K562 (cell line): ENCODE data around the gene LAMB3. TPM values are rescaled to one million over a fixed set of nuclear protein-coding genes. Genes with fewer than 3 reads are reported as not detected.

Source experiments
- ATAC-seq: fragments of 200-7000 bp; cut with Tn5 transposase; 3 replicates; pipeline ENCODE4 v1.9.1; 2020; ENCODE audit warnings: moderate library complexity
- BruUV-seq: library from RNA; stranded (reverse); fragments of 400-500 nt; replicated peaks from 2 replicates; lab custom pipeline; 2021; lab: Mats Ljungman, UMichigan
- CTCF ChIA-PET: fragments of 300-600 bp; formaldehyde crosslinking; extraction: SDS; loops from one replicate; lab custom pipeline; 2021; ENCODE audit warnings: low intra/inter-chr PET ratio; lab: Yijun Ruan, JAX
- POLR2A ChIA-PET: fragments of 300-600, 350-650 bp; sonication (Branson Sonifier 250); formaldehyde crosslinking; extraction: SDS; loops from one replicate; lab custom pipeline; 2021; ENCODE audit warnings: antibody characterized with exemption, inconsistent platforms; lab: Yijun Ruan, JAX
- DNase-seq, 4 experiments: peaks; one replicate each; pipeline versions ENCODE4 v3.0.0 to v3.0.0-alpha.2; 2011 to 2018; ENCODE audit warnings: low spot score in 3 of 4, mixed read lengths in 3 of 4; ENCODE audit errors: extremely low read depth in 1 of 4
- FAIRE-seq: peaks from 2 replicates; lab custom pipeline; 2011; peaks lifted over from hg19 to GRCh38; lab: Jason Lieb, UNC
- H2AFZ ChIP-seq: 2 replicates; pipeline ENCODE4 v1.6.0; 2011; ENCODE audit warnings: low read depth, low read length, control low read depth, inconsistent platforms
- H3K27ac ChIP-seq: fragments of 200-600 bp; 3 replicates; pipeline ENCODE4 v1.8.0; 2011; ENCODE audit warnings: low read depth, mild to moderate bottlenecking, control low read depth, inconsistent platforms, low read length, moderate library complexity, mixed read lengths; ENCODE audit errors: extremely low read depth
- H3K27me3 ChIP-seq, 2 experiments: fragments of 300-600 bp in 1 of 2; 2 replicates in 1 of 2; 3 replicates in 1 of 2; pipeline versions ENCODE4 v1.6.0 to v1.8.0; 2011; ENCODE audit warnings: inconsistent platforms in 2 of 2, low read length in 2 of 2, mild to moderate bottlenecking in 1 of 2, mixed read lengths in 1 of 2, moderate library complexity in 1 of 2; ENCODE audit not compliant: control insufficient read depth in 2 of 2, insufficient read depth in 2 of 2
- H3K36me3 ChIP-seq: fragments of 300-600 bp; 3 replicates; pipeline ENCODE4 v1.8.0; 2011; ENCODE audit warnings: mild to moderate bottlenecking, low read length, inconsistent platforms; ENCODE audit not compliant: control insufficient read depth, insufficient read depth
- H3K4me1 ChIP-seq, 2 experiments: fragments of 200-600 bp in 1 of 2; replicated peaks in 1 of 2; 2 replicates in 1 of 2; 3 replicates in 1 of 2; pipeline versions ENCODE4 v1.5.1 to v1.8.0; 2011; ENCODE audit warnings: inconsistent platforms in 2 of 2, low read length in 2 of 2, mild to moderate bottlenecking in 1 of 2, mixed read lengths in 1 of 2, moderate library complexity in 1 of 2; ENCODE audit not compliant: control insufficient read depth in 2 of 2, insufficient read depth in 2 of 2
- H3K4me2 ChIP-seq: 2 replicates; pipeline ENCODE4 v1.6.1; 2011; ENCODE audit warnings: low read length, control low read depth, inconsistent platforms, mixed read lengths; ENCODE audit not compliant: insufficient read depth
- H3K4me3 ChIP-seq: fragments of 200-600 bp; sonication (generic), shearing (Covaris generic); 2 replicates; pipeline ENCODE4 v1.5.1; 2016; ENCODE audit warnings: control low read depth, inconsistent platforms
- H3K79me2 ChIP-seq: fragments of 200-600 bp; 3 replicates; pipeline ENCODE4 v1.8.0; 2011; ENCODE audit warnings: low read length, inconsistent platforms; ENCODE audit not compliant: control insufficient read depth, insufficient read depth
- H3K9ac ChIP-seq, 2 experiments: 2 replicates each; pipeline versions ENCODE4 v1.6.0 to v1.6.1; 2011; ENCODE audit warnings: low read depth in 2 of 2, low read length in 2 of 2, control low read depth in 1 of 2, inconsistent platforms in 1 of 2, mild to moderate bottlenecking in 1 of 2, mixed read lengths in 1 of 2; ENCODE audit not compliant: insufficient read depth in 1 of 2
- H3K9me1 ChIP-seq: one replicate; pipeline ENCODE4 v1.6.0; 2011; ENCODE audit warnings: inconsistent platforms, mild to moderate bottlenecking, low read length, moderate library complexity; ENCODE audit not compliant: control insufficient read depth, insufficient read depth
- H3K9me3 ChIP-seq: replicated peaks from 2 replicates; pipeline ENCODE4 v1.5.1; 2011; ENCODE audit warnings: low read depth, low read length, inconsistent platforms; ENCODE audit not compliant: control insufficient read depth, insufficient read depth
- H4K20me1 ChIP-seq: replicated peaks from 2 replicates; pipeline ENCODE4 v1.6.1; 2011; ENCODE audit warnings: low read length, inconsistent platforms, mixed read lengths; ENCODE audit not compliant: control insufficient read depth, insufficient read depth
- DNMT1 ChIP-seq: fragments of 450-650 bp; IDR thresholded peaks from 2 replicates; pipeline ENCODE4 v1.6.1; 2016; ENCODE audit warnings: antibody characterized with exemption, mild to moderate bottlenecking
- RBM25 ChIP-seq: fragments of 200-400 bp; formaldehyde crosslinking; IDR thresholded peaks from 2 replicates; pipeline ENCODE4 v1.6.1; 2018; ENCODE audit warnings: low read length, low read depth, moderate library complexity; ENCODE audit not compliant: severe bottlenecking
- SMARCA5 ChIP-seq: fragments of 450-650 bp; IDR thresholded peaks from 2 replicates; pipeline ENCODE4 v1.6.1; 2016
- SMARCB1 ChIP-seq: IDR thresholded peaks from 2 replicates; pipeline ENCODE4 v1.6.1; 2011; ENCODE audit warnings: improper control_type of control experiment, low read depth; ENCODE audit not compliant: insufficient read length
- YY1 ChIP-seq, 3 experiments: IDR thresholded peaks; 2 replicates each; pipeline ENCODE4 v1.6.1; 2011; ENCODE audit warnings: low read length in 2 of 3, mild to moderate bottlenecking in 2 of 3, moderate library complexity in 2 of 3, borderline replicate concordance in 1 of 3, control low read depth in 1 of 3, low read depth in 1 of 3; ENCODE audit not compliant: insufficient read depth in 3 of 3, insufficient replicate concordance in 2 of 3, control insufficient read depth in 1 of 3, insufficient read length in 1 of 3; ENCODE audit errors: extremely low read depth in 1 of 3
- ZNF146 ChIP-seq: IDR thresholded peaks from one replicate; pipeline ENCODE4 v1.6.1; 2018; ENCODE audit warnings: missing compliant biosample characterization; ENCODE audit not compliant: unreplicated experiment
- ZNF830 ChIP-seq: fragments of 250-450 bp; sonication (Bioruptor Pico); IDR thresholded peaks from 2 replicates; pipeline ENCODE4 v1.5.0; 2021; ENCODE audit warnings: mild to moderate bottlenecking
- WGBS: fragments of 100-300 bp; shearing (Covaris generic); methylation state at CpG from one replicate; pipeline ENCODE4 v1.1.6; 2016; ENCODE audit warnings: low coverage, mixed read lengths; ENCODE audit not compliant: insufficient coverage; ENCODE audit errors: missing lambda C conversion rate; 5-methylcytosine and 5-hydroxymethylcytosine counted together
- in situ Hi-C: fragments of 300-500 bp; cut with MboI; formaldehyde crosslinking; loops from 4 replicates; pipeline ENCODE4 v1.15.0; 2018; ENCODE audit warnings: inconsistent platforms, mixed read lengths
- intact Hi-C: fragments of 100-400 bp; cut with micrococcal nuclease; formaldehyde crosslinking; loops from 2 replicates; pipeline ENCODE4 v1.14.2; 2022
- polyA plus RNA-seq, 8 experiments: library from polyadenylated mRNA; depleted of rRNA in 4 of 8; stranded (reverse) in 5 of 8; unstranded in 3 of 8; fragments of >200 nt; fragmentation: Nextera tagmentation in 2 of 8; fragmentation: Illumina TruSeq in 1 of 8; extraction: Ambion mirVana in 2 of 8; extraction: Trizol in 1 of 8; gene quantifications; 2 replicates each; pipeline versions ENCODE4 v1.2.1 to v1.2.3, GENCODE V29; 2011 to 2014; ENCODE audit warnings: inconsistent platforms in 1 of 8, missing spikeins in 1 of 8
- total RNA-seq, 7 experiments: library from RNA; depleted of rRNA in 6 of 7; stranded (reverse); fragments of >200 nt in 6 of 7; fragmentation: Illumina TruSeq in 2 of 7; extraction: Trizol in 2 of 7; gene quantifications; 2 replicates each; pipeline versions ENCODE4 v1.2.1 to v1.2.3, GENCODE V29; 2011 to 2021; ENCODE audit warnings: low replicate concordance in 1 of 7
- TF ChIP-seq, protein P1 (sequence below): fragments of 250-450 bp; sonication (Bioruptor Pico); IDR thresholded peaks from 2 replicates; pipeline ENCODE4 v1.5.0; 2020; ENCODE audit warnings: mild to moderate bottlenecking, borderline replicate concordance
- TF ChIP-seq, protein P2 (sequence below): fragments of 250-450 bp; sonication (Bioruptor Pico); IDR thresholded peaks from 2 replicates; pipeline ENCODE4 v1.4.0; 2020; ENCODE audit warnings: mild to moderate bottlenecking, moderate library complexity
- TF ChIP-seq, protein P3 (sequence below): sonication (generic); formaldehyde crosslinking; IDR thresholded peaks from 2 replicates; pipeline ENCODE4 v1.8.0; 2022; ENCODE audit warnings: mild to moderate bottlenecking, missing genetic modification reagents

Gene LAMB3
- total and polyA plus RNA-seq, 9 of the 15 experiments (the other 6 are each of a cell fraction or from before 2014, with no cell fraction given), result 0.08 to 1.3 (median 0.91) TPM

DNA sequence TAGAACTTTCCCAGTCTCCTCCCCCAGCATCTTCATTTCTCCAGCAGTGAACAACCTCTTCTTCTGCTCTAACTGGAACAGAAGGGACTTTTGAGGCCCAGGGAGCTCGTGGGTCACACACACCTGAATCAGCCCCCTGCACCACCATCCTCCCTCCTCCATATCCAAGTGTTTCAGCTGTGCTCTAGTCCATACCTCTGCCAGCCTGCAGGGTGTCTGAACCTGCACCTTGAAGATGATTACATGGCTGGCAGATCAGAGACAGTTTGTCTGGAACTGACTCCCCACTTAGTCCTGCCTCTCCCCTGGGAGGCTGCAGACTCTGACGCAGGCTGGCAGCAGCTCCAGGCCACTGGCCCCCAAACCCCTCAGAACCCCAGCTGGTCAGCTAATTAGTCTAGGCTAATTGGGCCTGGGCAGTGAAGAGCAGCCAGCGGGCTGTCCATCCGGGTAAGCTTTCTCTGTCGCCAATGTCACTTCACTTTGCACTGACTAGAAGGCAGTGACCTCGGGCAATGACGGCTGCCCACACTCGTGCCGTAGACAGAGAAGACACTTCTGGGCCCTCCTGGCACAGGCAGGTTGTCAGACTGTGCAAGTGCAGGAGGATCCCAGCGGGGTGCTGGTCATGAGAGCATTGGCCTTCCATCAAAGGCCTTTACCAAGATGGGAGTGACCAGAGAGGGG is 56.5 kb downstream of the LAMB3 start:
- intact Hi-C loops (no loop called here), in situ Hi-C loops (loop anchor here (25.0 kb wide), 1 partner anchor 392 kb away; no protein-coding TSS in a partner anchor)
- Histone ChIP-seq H3K9ac (no peak overlapping the region), H3K9me3 (no peaks in the 10 kb centered on the region), H3K27ac (no peak overlapping the region), H2AFZ (no peak overlapping the region), H3K79me2 (no peaks in the 10 kb centered on the region), H3K4me3 (no peak overlapping the region), H3K27me3 (peaks cover 0 to 26% of the 10 kb centered on the region in 2 experiments; a peak in 2 of 5 replicates), H4K20me1 (no peaks in the 10 kb centered on the region), H3K4me2 (no peak overlapping the region), H3K4me1 (no peaks in the 10 kb centered on the region), H3K36me3 (no peaks in the 10 kb centered on the region), H3K9me1 (no peaks in the 10 kb centered on the region)
- ChIA-PET POLR2A (interaction anchor here (0.6 kb wide), 1 partner anchor 57 kb away, joined by 3 read pairs; no protein-coding TSS in a partner anchor), CTCF (interaction anchor here (0.6 kb wide), 1 partner anchor 30 kb away, joined by 3 read pairs; no protein-coding TSS in a partner anchor)
- DNase-seq, result no peak
- no peak for FAIRE-seq
- no TSS peak for BruUV-seq
- TF ChIP-seq, protein P1, sequence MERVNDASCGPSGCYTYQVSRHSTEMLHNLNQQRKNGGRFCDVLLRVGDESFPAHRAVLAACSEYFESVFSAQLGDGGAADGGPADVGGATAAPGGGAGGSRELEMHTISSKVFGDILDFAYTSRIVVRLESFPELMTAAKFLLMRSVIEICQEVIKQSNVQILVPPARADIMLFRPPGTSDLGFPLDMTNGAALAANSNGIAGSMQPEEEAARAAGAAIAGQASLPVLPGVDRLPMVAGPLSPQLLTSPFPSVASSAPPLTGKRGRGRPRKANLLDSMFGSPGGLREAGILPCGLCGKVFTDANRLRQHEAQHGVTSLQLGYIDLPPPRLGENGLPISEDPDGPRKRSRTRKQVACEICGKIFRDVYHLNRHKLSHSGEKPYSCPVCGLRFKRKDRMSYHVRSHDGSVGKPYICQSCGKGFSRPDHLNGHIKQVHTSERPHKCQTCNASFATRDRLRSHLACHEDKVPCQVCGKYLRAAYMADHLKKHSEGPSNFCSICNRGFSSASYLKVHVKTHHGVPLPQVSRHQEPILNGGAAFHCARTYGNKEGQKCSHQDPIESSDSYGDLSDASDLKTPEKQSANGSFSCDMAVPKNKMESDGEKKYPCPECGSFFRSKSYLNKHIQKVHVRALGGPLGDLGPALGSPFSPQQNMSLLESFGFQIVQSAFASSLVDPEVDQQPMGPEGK (CRISPR knock-in tag), result no peak
- TF ChIP-seq ZNF146 (no peak), RBM25 (no peak), SMARCA5 (no peak), YY1 (IDR thresholded peaks at IDR 0.05; ENCODE audit: borderline replicate concordance in 1 of 3, control insufficient read depth in 1 of 3, extremely low read depth in 1 of 3, insufficient read depth in 3 of 3, insufficient read length in 1 of 3, insufficient replicate concordance in 2 of 3, low read depth in 1 of 3, low read length in 2 of 3) (no peak), DNMT1 (no peak), ZNF830 (no peak), SMARCB1 (no peak)
- TF ChIP-seq, protein P2, sequence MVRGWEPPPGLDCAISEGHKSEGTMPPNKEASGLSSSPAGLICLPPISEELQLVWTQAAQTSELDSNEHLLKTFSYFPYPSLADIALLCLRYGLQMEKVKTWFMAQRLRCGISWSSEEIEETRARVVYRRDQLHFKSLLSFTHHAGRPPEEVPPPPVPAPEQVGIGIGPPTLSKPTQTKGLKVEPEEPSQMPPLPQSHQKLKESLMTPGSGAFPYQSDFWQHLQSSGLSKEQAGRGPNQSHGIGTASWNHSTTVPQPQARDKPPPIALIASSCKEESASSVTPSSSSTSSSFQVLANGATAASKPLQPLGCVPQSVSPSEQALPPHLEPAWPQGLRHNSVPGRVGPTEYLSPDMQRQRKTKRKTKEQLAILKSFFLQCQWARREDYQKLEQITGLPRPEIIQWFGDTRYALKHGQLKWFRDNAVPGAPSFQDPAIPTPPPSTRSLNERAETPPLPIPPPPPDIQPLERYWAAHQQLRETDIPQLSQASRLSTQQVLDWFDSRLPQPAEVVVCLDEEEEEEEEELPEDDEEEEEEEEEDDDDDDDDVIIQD (CRISPR knock-in tag), result no peak
- TF ChIP-seq, protein P3, sequence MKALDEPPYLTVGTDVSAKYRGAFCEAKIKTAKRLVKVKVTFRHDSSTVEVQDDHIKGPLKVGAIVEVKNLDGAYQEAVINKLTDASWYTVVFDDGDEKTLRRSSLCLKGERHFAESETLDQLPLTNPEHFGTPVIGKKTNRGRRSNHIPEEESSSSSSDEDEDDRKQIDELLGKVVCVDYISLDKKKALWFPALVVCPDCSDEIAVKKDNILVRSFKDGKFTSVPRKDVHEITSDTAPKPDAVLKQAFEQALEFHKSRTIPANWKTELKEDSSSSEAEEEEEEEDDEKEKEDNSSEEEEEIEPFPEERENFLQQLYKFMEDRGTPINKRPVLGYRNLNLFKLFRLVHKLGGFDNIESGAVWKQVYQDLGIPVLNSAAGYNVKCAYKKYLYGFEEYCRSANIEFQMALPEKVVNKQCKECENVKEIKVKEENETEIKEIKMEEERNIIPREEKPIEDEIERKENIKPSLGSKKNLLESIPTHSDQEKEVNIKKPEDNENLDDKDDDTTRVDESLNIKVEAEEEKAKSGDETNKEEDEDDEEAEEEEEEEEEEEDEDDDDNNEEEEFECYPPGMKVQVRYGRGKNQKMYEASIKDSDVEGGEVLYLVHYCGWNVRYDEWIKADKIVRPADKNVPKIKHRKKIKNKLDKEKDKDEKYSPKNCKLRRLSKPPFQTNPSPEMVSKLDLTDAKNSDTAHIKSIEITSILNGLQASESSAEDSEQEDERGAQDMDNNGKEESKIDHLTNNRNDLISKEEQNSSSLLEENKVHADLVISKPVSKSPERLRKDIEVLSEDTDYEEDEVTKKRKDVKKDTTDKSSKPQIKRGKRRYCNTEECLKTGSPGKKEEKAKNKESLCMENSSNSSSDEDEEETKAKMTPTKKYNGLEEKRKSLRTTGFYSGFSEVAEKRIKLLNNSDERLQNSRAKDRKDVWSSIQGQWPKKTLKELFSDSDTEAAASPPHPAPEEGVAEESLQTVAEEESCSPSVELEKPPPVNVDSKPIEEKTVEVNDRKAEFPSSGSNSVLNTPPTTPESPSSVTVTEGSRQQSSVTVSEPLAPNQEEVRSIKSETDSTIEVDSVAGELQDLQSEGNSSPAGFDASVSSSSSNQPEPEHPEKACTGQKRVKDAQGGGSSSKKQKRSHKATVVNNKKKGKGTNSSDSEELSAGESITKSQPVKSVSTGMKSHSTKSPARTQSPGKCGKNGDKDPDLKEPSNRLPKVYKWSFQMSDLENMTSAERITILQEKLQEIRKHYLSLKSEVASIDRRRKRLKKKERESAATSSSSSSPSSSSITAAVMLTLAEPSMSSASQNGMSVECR (CRISPR knock-in tag), result no peak
- WGBS, result 0% methylated on average over 10 of the region's 10 CpGs
- peak; percentile 44; the same call in 1 of the 3 replicates for ATAC-seq
